ENCODE data around the gene HOXC5. TPM values are rescaled to one million over a fixed set of nuclear protein-coding genes. Genes with fewer than 3 reads are reported as not detected.

Gene HOXC5
- total RNA-seq, 1 donor from 2014 or later: not detected

- Histone ChIP-seq H2AFZ (ENCODE audit: low read depth, low read length) (peak within 1 kb of the TSS; percentile 11), H3K27me3 (ENCODE audit: insufficient read depth, low read length) (peaks cover 86% of the 10 kb centered on the region), H3K9ac (ENCODE audit: low read length) (peak within 1 kb of the TSS; percentile 31), H4K20me1 (ENCODE audit: insufficient read depth, low read length) (no peaks in the 10 kb centered on the region), H3K4me2 (ENCODE audit: low read length) (peak within 1 kb of the TSS; percentile 66), H3K4me1 (ENCODE audit: insufficient read depth, low read length) (no peaks in the 10 kb centered on the region), H3K4me3 (ENCODE audit: insufficient read depth, low read depth, low read length) (peak within 1 kb of the TSS; percentile 28), H3K27ac (ENCODE audit: low read depth, low read length) (no peak within 1 kb of the TSS), H3K36me3 (ENCODE audit: insufficient read depth, low read length) (no peaks in the 10 kb centered on the region), H3K79me2 (ENCODE audit: insufficient read depth, low read length) (no peaks in the 10 kb centered on the region), H3K9me3 (ENCODE audit: insufficient read depth, low read depth, low read length) (no peaks in the 10 kb centered on the region)
- FAIRE-seq: no peak
- TF ChIP-seq CTCF (IDR thresholded peaks at IDR 0.05; ENCODE audit: insufficient read depth, low read depth, low read length) (no peak), EZH2 (IDR thresholded peaks at IDR 0.05; ENCODE audit: insufficient read depth, low read length) (peak; percentile 57)
- H3K27me3 Mint-ChIP-seq (ENCODE audit: low read depth, unreplicated experiment): peaks cover 90% of the 10 kb centered on the region
- H3K27ac Mint-ChIP-seq (ENCODE audit: unreplicated experiment): no peak within 1 kb of the TSS
- peak; percentile 10 for DNase-seq (ENCODE audit: low read depth)
- H3K4me1 Mint-ChIP-seq (ENCODE audit: low read depth, unreplicated experiment): no peaks in the 10 kb centered on the region
- no peak within 1 kb of the TSS for H3K4me3 Mint-ChIP-seq (ENCODE audit: unreplicated experiment)
- H3K9me3 Mint-ChIP-seq (ENCODE audit: unreplicated experiment): peaks cover 11% of the 10 kb centered on the region
- H3K36me3 Mint-ChIP-seq (ENCODE audit: low read depth, unreplicated experiment): peaks cover 2% of the 10 kb centered on the region
Measured at GRCh38 chr12:54053751-54054741, 21.2 kb downstream of the HOXC5 start, which contains the start of gene HOXC4. TSS of gene HOXC4 (plus strand) at chr12:54053835. CDS start at chr12:54053923, 88 bp downstream.

- H3K27me3 Mint-ChIP-seq (ENCODE audit: low read depth, unreplicated experiment): peaks cover 93% of the 10 kb centered on the region
- no peaks in the 10 kb centered on the region for H3K4me1 Mint-ChIP-seq (ENCODE audit: low read depth, unreplicated experiment)
- no peaks in the 10 kb centered on the region for H3K4me1 ChIP-seq (ENCODE audit: insufficient read depth, low read length)
- peaks cover 11% of the 10 kb centered on the region for H3K9me3 Mint-ChIP-seq (ENCODE audit: unreplicated experiment)
- peak overlapping the region; percentile 5 for H3K4me3 ChIP-seq (ENCODE audit: insufficient read depth, low read depth, low read length)
- no peaks in the 10 kb centered on the region for H3K9me3 ChIP-seq (ENCODE audit: insufficient read depth, low read depth, low read length)
- no peaks in the 10 kb centered on the region for H4K20me1 ChIP-seq (ENCODE audit: insufficient read depth, low read length)
- no peak for FAIRE-seq
- no peak overlapping the region for H3K27ac Mint-ChIP-seq (ENCODE audit: unreplicated experiment)
- H3K4me3 Mint-ChIP-seq (ENCODE audit: unreplicated experiment): no peak overlapping the region
- no peak for TF ChIP-seq EZH2 (IDR thresholded peaks at IDR 0.05; ENCODE audit: insufficient read depth, low read length)
- no peak for TF ChIP-seq CTCF (IDR thresholded peaks at IDR 0.05; ENCODE audit: insufficient read depth, low read depth, low read length)
- no peak overlapping the region for H3K9ac ChIP-seq (ENCODE audit: low read length)
- no peak overlapping the region for H3K27ac ChIP-seq (ENCODE audit: low read depth, low read length)
- peak overlapping the region; percentile 66 for H3K4me2 ChIP-seq (ENCODE audit: low read length)
- H3K27me3 ChIP-seq (ENCODE audit: insufficient read depth, low read length): peaks cover 86% of the 10 kb centered on the region
- no peaks in the 10 kb centered on the region for H3K79me2 ChIP-seq (ENCODE audit: insufficient read depth, low read length)
- DNase-seq (ENCODE audit: low read depth): no peak
- no peaks in the 10 kb centered on the region for H3K36me3 ChIP-seq (ENCODE audit: insufficient read depth, low read length)
- no peak overlapping the region for H2AFZ ChIP-seq (ENCODE audit: low read depth, low read length)
- H3K36me3 Mint-ChIP-seq (ENCODE audit: low read depth, unreplicated experiment): peaks cover 2% of the 10 kb centered on the region
Measured at GRCh38 chr12:54054742-54055194, 21.9 kb downstream of the HOXC5 start.
